HG03575 (cell line): Measurements from ENCODE around the gene IRAG1.

Experiments used
- ATAC-seq: cut with Tn5 transposase; IDR thresholded peaks from one replicate; pipeline ENCODE4 v1.9.1; 2021; ENCODE audit not compliant: unreplicated experiment, insufficient number of reproducible peaks, low FRiP score; ENCODE audit errors: extremely low read depth

Gene IRAG1

DNA sequence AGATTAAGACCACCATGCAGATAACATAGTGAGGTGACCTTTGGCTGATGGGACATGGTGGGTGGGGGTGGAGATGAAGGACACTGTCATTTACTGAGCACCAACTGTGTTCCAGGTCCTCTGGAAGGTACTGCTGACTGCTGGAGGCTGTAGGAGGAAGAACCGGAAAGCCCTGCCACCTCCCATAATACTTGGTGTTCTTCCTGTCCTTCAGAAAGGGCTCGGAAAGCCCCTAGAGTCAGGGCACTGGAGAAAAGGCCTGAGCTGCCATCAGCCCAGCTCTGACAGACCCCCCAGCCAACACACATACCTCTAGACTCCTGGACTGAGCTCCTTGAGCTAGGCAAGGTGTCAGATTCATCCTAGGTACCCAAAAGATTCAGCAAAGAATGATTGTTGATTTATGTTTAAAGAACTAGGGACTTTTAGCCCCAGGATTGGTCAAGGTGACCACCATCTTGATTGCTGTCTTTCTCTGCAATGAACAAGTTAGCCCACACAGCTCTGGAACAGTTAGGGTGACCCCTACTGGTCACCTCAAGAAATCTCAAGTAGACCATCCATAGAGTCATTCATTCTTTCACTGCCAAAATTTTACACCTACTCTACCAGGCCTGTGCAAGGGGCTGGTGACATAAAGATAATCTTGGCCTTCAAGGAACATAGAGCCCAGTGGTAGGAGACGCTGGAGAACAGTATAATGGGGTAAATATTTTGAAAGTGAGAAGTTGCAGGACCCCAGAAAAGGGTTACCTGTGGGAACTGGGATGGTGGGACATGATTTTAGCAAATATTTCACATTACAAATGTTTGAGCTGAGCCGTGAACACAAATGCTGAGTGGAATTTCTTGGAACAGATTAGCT is 39.4 kb downstream of the IRAG1 start:
- no peak for ATAC-seq

- no peak for ATAC-seq
These were observed 40.3 kb downstream of the IRAG1 start for GRCh38 chr11:10653261-10653660.

- no peak for ATAC-seq
These were observed 41.7 kb downstream of the IRAG1 start for GRCh38 chr11:10651656-10652361.

DNA sequence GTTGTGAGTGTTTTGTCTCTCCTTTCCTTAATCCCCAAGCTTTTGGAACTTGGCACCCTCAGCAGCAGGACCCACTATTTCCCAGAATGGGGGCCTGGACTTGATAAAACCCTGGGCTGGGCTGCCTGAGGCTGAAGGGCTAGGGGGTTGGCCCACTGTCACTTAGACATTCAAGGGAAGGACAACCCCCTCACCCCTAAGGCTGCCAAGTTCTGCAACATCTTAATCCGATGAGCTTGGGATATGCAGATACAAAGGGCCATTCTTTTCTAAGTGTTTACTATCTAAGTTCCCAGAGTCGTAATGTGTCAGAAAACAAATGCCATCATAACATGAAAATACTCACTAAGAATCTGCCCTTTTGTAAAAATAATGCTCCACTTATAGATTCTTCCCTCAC is 42.9 kb downstream of the IRAG1 start:
- no peak for ATAC-seq

DNA sequence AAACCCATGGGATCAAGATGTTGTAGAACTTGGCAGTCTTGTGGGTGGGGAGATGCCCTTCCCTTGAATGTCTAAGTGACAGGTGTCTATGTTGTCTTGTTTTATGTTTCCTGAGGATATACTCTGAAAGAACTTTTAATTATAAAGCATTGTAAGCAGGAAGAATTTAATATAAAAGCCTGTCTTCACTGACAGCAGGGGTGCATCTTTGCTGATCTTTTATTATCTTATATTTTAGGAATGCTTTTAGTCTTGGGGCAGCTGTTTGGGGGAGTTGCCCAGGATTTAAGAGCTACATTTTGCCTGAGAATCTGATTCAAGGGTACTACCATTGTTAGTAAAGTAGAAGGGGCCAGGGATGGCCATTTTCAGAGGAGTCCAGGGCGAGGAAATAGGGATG is 43.4 kb downstream of the IRAG1 start:
- ATAC-seq: no peak

DNA sequence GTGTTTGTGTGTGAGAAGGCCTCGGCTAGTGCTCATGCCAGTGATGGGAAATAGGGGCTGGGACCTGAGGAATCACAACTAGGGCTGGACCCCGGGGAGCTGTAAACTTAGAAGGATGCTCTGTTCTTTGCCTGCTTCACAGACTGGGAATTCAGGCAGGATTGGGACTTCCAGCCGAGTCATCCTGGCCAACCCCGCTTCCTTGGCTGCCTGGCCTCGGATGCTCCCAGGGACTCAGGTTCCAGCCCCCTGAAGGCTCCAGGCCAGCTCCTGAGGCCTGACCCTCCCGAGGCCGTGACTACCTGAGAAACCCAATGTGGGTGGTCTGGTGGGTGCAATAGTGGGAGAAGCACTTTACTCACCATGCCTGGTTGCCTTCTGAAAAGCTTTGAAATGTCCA is 44.7 kb downstream of the IRAG1 start:
- ATAC-seq: no peak

DNA sequence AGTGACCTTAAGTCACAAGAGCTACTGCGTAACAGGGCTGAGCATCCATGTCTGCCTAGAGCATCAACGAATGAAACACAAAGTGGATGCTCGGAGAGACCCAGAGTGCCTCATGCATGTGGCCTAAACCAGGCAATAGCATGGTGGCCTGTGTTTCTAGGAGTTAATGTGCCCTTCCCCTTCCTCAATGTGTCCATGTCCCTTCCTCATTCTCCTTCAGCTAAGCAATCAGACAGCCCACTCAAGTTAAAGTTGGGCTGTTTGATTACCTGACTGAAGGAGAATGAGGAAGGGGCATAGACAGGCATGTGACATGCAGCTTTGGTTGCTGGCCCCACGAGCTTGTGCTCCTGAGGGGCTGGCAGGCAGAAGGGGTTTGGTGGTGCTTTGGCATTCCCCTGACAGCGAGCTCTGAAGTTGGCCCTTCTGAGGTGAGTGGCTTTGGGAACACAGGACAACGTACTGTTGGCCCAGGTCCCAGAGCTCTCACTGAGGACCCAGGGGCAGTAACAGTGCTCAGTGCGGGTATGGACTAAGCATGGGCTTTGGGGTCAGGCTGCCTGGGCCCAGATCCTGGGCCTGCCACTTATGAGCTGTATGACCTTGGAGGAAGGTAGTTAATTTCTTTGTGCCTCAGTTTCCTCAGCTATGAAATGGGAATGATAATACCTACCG is 46.7 kb downstream of the IRAG1 start:
- ATAC-seq: no peak

DNA sequence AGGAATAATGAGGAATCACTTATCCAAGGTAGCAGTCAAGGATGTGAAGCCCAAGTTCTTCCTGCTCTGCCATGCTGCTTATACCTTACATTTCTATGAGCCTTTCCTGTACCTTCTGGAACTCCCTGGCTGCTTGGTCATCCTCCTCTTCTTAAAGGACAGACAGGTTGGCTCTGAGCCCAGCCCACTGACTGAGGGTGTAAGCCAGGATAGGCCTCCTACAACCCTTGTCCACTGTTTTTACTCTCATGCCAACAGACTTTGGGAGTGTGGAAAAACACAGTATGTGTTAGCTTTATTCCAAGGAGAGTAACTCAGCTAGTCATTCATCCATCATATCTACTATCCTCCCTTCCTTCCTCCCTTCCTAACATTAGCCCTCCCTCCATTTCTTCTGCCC is 47.5 kb downstream of the IRAG1 start:
- no peak for ATAC-seq

GRCh38 chr11:10645212-10645795 is 48.3 kb downstream of the IRAG1 start:
- ATAC-seq: no peak
